Endodermal cell (in vitro differentiated cells): ENCODE results near the gene ZNF593OS. TPM values are rescaled to one million over a fixed set of nuclear protein-coding genes. Genes with fewer than 3 reads are reported as not detected.

Experiments
- DNase-seq: peaks from one replicate; pipeline ENCODE4 v3.0.0-alpha.2; 2017
- H3K27ac ChIP-seq: 2 replicates; pipeline ENCODE4 v1.5.1; 2013; ENCODE audit warnings: mild to moderate bottlenecking, low read depth, low read length, moderate library complexity
- H3K27me3 ChIP-seq: 2 replicates; pipeline ENCODE4 v1.6.1; 2013; ENCODE audit warnings: mild to moderate bottlenecking, low read length, moderate library complexity; ENCODE audit not compliant: insufficient read depth, control insufficient read depth, poor library complexity, severe bottlenecking
- H3K36me3 ChIP-seq: 2 replicates; pipeline ENCODE4 v1.7.0; 2013; ENCODE audit warnings: mild to moderate bottlenecking, low read length, moderate library complexity; ENCODE audit not compliant: control insufficient read depth, insufficient read depth
- H3K4me1 ChIP-seq: one replicate; pipeline ENCODE4 v1.7.0; 2013; ENCODE audit warnings: low read length; ENCODE audit not compliant: control insufficient read depth, insufficient read depth
- H3K4me3 ChIP-seq: 2 replicates; pipeline ENCODE4 v1.5.1; 2013; ENCODE audit warnings: mild to moderate bottlenecking, low read length, moderate library complexity
- H3K9ac ChIP-seq: 2 replicates; pipeline ENCODE4 v1.6.1; 2013; ENCODE audit warnings: mild to moderate bottlenecking, low read length, moderate library complexity; ENCODE audit not compliant: poor library complexity, severe bottlenecking; ENCODE audit errors: extremely low read depth
- H3K9me3 ChIP-seq: 2 replicates; pipeline ENCODE4 v1.6.1; 2013; ENCODE audit warnings: mild to moderate bottlenecking, low read length, moderate library complexity; ENCODE audit not compliant: control insufficient read depth
- H3K27ac Mint-ChIP-seq: 2 replicates; pipeline ENCODE4 v1.8.0; 2020; ENCODE audit warnings: mixed read lengths
- H3K27me3 Mint-ChIP-seq: 2 replicates; pipeline ENCODE4 v1.8.0; 2021; ENCODE audit warnings: mild to moderate bottlenecking, mixed read lengths; ENCODE audit not compliant: insufficient read depth
- H3K36me3 Mint-ChIP-seq: 2 replicates; pipeline ENCODE4 v1.8.0; 2020; ENCODE audit warnings: low read depth, mixed read lengths
- H3K4me1 Mint-ChIP-seq: 2 replicates; pipeline ENCODE4 v1.8.0; 2020; ENCODE audit warnings: mixed read lengths
- H3K4me3 Mint-ChIP-seq: 2 replicates; pipeline ENCODE4 v1.8.0; 2020; ENCODE audit warnings: mild to moderate bottlenecking, moderate library complexity, mixed read lengths
- H3K9me3 Mint-ChIP-seq: 2 replicates; pipeline ENCODE4 v1.8.0; 2020; ENCODE audit warnings: mild to moderate bottlenecking, mixed read lengths
- CTCF ChIP-seq: fragments of 200-600 bp; sonication (generic); conservative IDR thresholded peaks from 2 replicates; pipeline ENCODE4 v1.5.0; 2021; ENCODE audit warnings: antibody characterized with exemption, mild to moderate bottlenecking
- WGBS, 2 experiments: methylation state at CpG; one replicate each; pipeline versions ENCODE4 v1.1.5 to v1.1.7; 2013; ENCODE audit warnings: missing lambda C conversion rate in 2 of 2, mixed read lengths in 1 of 2; ENCODE audit not compliant: insufficient coverage in 1 of 2, insufficient read length in 1 of 2; 5-methylcytosine and 5-hydroxymethylcytosine counted together
- total RNA-seq, 2 donors: library from RNA; stranded (reverse); fragmentation: NEBNext Ultra II Directional in 1 of 2; extraction: Animal tissue kit (Norgen Biotek cat#: 25700) in 1 of 2; gene quantifications; 2 replicates in 1 of 2; 3 replicates in 1 of 2; pipeline ENCODE4 v1.2.1, GENCODE V29; 2021

Gene ZNF593OS
- total RNA-seq, 2 donors from 2014 or later = not detected

- H3K4me1 Mint-ChIP-seq = peaks cover 48% of the 10 kb centered on the region
- no peak overlapping the region for H3K27ac Mint-ChIP-seq
- peak overlapping the region; percentile 26 for H3K4me3 ChIP-seq
- H3K27ac ChIP-seq = no peak overlapping the region
- no peaks in the 10 kb centered on the region for H3K36me3 ChIP-seq
- H3K9me3 Mint-ChIP-seq = no peaks in the 10 kb centered on the region
- peaks cover 78% of the 10 kb centered on the region for H3K27me3 Mint-ChIP-seq
- WGBS, 2 experiments = 80 to 100% methylated on average over 1 to 5 of the region's 5 CpGs
- H3K4me3 Mint-ChIP-seq = peak overlapping the region; percentile 41
- TF ChIP-seq CTCF = no peak
- peak; percentile 52 for DNase-seq
- H3K9ac ChIP-seq = no peak overlapping the region
- H3K27me3 ChIP-seq = peaks cover 59% of the 10 kb centered on the region
- H3K36me3 Mint-ChIP-seq = no peaks in the 10 kb centered on the region
- H3K4me1 ChIP-seq = peaks cover 9% of the 10 kb centered on the region
- no peaks in the 10 kb centered on the region for H3K9me3 ChIP-seq
Measured at GRCh38 chr1:26158271-26158907, 13.2 kb downstream of the ZNF593OS start.

- Histone ChIP-seq H3K4me3 (no peak overlapping the region), H3K4me1 (peaks cover 9% of the 10 kb centered on the region), H3K9ac (no peak overlapping the region), H3K9me3 (no peaks in the 10 kb centered on the region), H3K27ac (no peak overlapping the region), H3K36me3 (no peaks in the 10 kb centered on the region), H3K27me3 (peaks cover 45% of the 10 kb centered on the region)
- Mint-ChIP-seq H3K27ac (no peak overlapping the region), H3K4me3 (peak overlapping the region; percentile 28), H3K9me3 (no peaks in the 10 kb centered on the region), H3K4me1 (peaks cover 45% of the 10 kb centered on the region), H3K36me3 (no peaks in the 10 kb centered on the region), H3K27me3 (peaks cover 79% of the 10 kb centered on the region)
- peak; percentile 83 for DNase-seq
- TF ChIP-seq CTCF = no peak
- 20 to 26% methylated on average over 3 to 12 of the region's 12 CpGs for WGBS, 2 experiments
Measured at GRCh38 chr1:26156285-26157038, 15.2 kb downstream of the ZNF593OS start.

DNA sequence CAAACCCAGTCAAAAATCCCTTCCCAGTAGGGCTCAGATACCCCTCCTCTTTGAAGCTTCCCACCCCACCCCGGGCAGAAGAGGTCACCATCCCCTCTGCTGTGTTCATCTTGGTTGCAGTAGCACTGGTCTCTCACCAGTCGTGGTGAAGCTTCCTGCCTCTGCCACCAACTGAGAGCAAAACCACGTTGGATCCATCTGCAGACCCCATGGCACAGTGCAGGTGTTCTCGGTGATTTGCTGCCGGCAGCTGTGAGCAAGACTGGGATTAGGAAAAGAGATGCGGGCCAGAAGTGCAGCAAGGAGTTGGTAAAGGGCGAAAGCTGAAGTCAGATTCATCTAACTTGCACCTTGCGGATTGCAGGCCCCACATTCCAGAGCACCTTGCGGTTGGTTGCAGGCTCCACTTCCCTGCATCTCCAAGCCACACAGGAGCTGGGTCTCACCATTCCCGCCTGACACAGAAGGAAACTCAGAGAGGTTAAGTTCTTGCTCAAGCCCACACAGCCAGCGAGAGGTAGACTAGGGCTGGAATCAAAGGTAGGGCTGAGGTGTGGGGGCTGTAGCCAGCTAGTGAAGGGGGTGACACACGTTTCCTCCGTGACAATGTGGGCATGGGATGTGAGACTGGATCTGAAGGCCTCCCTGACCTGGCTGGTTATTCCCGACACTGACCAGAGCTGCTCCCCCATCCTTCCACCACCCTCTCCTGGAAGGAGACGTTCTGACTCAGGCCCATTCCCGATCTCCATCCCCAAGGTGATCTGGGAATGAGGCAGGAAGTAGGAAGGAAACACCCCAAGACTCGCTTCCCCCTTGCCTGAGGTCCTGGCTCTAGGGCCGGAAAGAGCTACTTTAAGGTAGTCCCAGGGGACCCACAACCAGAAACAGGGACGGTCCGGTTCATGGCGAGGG, 16.0 kb downstream of the ZNF593OS start:
- H3K4me3 Mint-ChIP-seq = peak overlapping the region; percentile 28
- Histone ChIP-seq H3K4me1 (peaks cover 9% of the 10 kb centered on the region), H3K9me3 (no peaks in the 10 kb centered on the region), H3K27me3 (peaks cover 37% of the 10 kb centered on the region), H3K9ac (no peak overlapping the region), H3K4me3 (no peak overlapping the region), H3K36me3 (no peaks in the 10 kb centered on the region), H3K27ac (no peak overlapping the region)
- peak; percentile 68 for DNase-seq
- H3K9me3 Mint-ChIP-seq = no peaks in the 10 kb centered on the region
- TF ChIP-seq CTCF = no peak
- peaks cover 43% of the 10 kb centered on the region for H3K4me1 Mint-ChIP-seq
- H3K27ac Mint-ChIP-seq = no peak overlapping the region
- peaks cover 79% of the 10 kb centered on the region for H3K27me3 Mint-ChIP-seq
- 50 to 52% methylated on average over 12 to 21 of the region's 21 CpGs for WGBS, 2 experiments
- H3K36me3 Mint-ChIP-seq = no peaks in the 10 kb centered on the region
